Fibroblast of lung (primary cell): ENCODE measurements around the gene ZNF408. TPM values are rescaled to one million over a fixed set of nuclear protein-coding genes. Genes with fewer than 3 reads are reported as not detected.

Experiments used
- DNase-seq, 2 donors: peaks; one replicate each; pipeline versions ENCODE4 v3.0.0 to v3.0.0-alpha.2; 2010; ENCODE audit warnings: low read depth in 2 of 2
- H2AFZ ChIP-seq: 2 replicates; pipeline ENCODE4 v1.5.1; 2012; ENCODE audit warnings: low read length, control low read depth, inconsistent platforms
- H3K27ac ChIP-seq: 2 replicates; pipeline ENCODE4 v1.5.1; 2011; ENCODE audit warnings: low read length, control low read depth; ENCODE audit not compliant: insufficient read depth
- H3K27me3 ChIP-seq: 2 replicates; pipeline ENCODE4 v1.5.1; 2011; ENCODE audit warnings: mild to moderate bottlenecking, low read length; ENCODE audit not compliant: control insufficient read depth, insufficient read depth
- H3K36me3 ChIP-seq: 2 replicates; pipeline ENCODE4 v1.5.1; 2011; ENCODE audit warnings: low read length; ENCODE audit not compliant: control insufficient read depth, insufficient read depth
- H3K4me1 ChIP-seq: 2 replicates; pipeline ENCODE4 v1.5.1; 2011; ENCODE audit warnings: low read length; ENCODE audit not compliant: control insufficient read depth, insufficient read depth; ENCODE audit errors: extremely low read depth
- H3K4me2 ChIP-seq: 2 replicates; pipeline ENCODE4 v1.5.1; 2011; ENCODE audit warnings: low read length, control low read depth; ENCODE audit not compliant: insufficient read depth; ENCODE audit errors: extremely low read depth
- H3K4me3 ChIP-seq, 4 experiments: fragments of 200-600 bp in 1 of 4; sonication (generic) in 1 of 4; replicated peaks in 1 of 4; 2 replicates each; pipeline ENCODE4 v1.5.1; 2011 to 2016; ENCODE audit warnings: low read length in 4 of 4, low read depth in 3 of 4, mild to moderate bottlenecking in 3 of 4, control low read depth in 2 of 4, inconsistent platforms in 1 of 4, mixed read lengths in 1 of 4; ENCODE audit not compliant: insufficient read depth in 1 of 4; ENCODE audit errors: control extremely low read depth in 1 of 4
- H3K79me2 ChIP-seq: 2 replicates; pipeline ENCODE4 v1.5.1; 2012; ENCODE audit warnings: mild to moderate bottlenecking, low read length, inconsistent platforms; ENCODE audit not compliant: control insufficient read depth, insufficient read depth
- H3K9ac ChIP-seq: 2 replicates; pipeline ENCODE4 v1.5.1; 2011; ENCODE audit warnings: mild to moderate bottlenecking, low read length, control low read depth; ENCODE audit not compliant: insufficient read depth
- H3K9me3 ChIP-seq: 2 replicates; pipeline ENCODE4 v1.5.1; 2012; ENCODE audit warnings: low read depth, low read length; ENCODE audit not compliant: control insufficient read depth, insufficient read depth
- H4K20me1 ChIP-seq: 2 replicates; pipeline ENCODE4 v1.5.1; 2011; ENCODE audit warnings: low read length; ENCODE audit not compliant: control insufficient read depth, insufficient read depth; ENCODE audit errors: extremely low read depth
- EZH2 ChIP-seq: IDR thresholded peaks from 2 replicates; pipeline ENCODE4 v1.5.1; 2012; ENCODE audit warnings: low read length, control low read depth, mild to moderate bottlenecking; ENCODE audit errors: missing control alignments
- polyA plus RNA-seq, 2 donors: library from polyadenylated mRNA; depleted of rRNA in 1 of 2; stranded (reverse) in 1 of 2; unstranded in 1 of 2; fragments of >200 nt; gene quantifications; 2 replicates each; pipeline ENCODE4 v1.2.1, GENCODE V29; 2011 to 2012; ENCODE audit warnings: missing spikeins in 1 of 2
- total RNA-seq: library from RNA; depleted of rRNA; stranded (reverse); fragments of >200 nt; gene quantifications from 2 replicates; pipeline ENCODE4 v1.2.1, GENCODE V29; 2014
- TF ChIP-seq, protein P1 (sequence below), 2 donors: IDR thresholded peaks in 1 of 2; conservative IDR thresholded peaks in 1 of 2; 1 replicate in 1 of 2; 2 replicates in 1 of 2; pipeline ENCODE4 v1.5.1; 2011 to 2012; ENCODE audit warnings: low read length in 2 of 2, control low read depth in 1 of 2, inconsistent platforms in 1 of 2, low read depth in 1 of 2, mild to moderate bottlenecking in 1 of 2

ZNF408 gene
- total and polyA plus RNA-seq, 2 donors (not counting 1 experiment from before 2014, with no cell fraction given): 4.2 to 7.9 TPM

DNA sequence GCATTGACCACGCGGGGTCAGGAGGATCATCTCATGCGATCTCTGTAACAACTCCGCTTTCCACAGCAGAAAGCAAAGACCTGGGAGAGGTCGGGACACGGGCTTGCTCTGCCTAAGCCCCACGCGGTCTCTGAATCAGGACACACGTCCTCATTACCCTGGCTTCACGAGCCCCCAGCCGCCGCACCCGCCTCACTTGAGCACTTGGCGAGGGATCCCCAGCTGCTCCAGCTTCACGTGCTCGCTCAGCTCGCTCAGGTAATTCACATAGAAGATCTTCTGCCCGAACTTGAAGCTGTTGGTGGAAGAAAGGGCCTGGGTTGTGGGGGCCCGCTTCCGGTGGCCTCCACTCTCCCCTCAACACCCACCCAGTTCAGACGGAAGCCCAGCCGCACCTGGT lies 20.0 kb upstream of the ZNF408 start:
- H3K36me3 ChIP-seq: peaks cover 26% of the 10 kb centered on the region
- no peak for TF ChIP-seq EZH2
- TF ChIP-seq, protein P1, sequence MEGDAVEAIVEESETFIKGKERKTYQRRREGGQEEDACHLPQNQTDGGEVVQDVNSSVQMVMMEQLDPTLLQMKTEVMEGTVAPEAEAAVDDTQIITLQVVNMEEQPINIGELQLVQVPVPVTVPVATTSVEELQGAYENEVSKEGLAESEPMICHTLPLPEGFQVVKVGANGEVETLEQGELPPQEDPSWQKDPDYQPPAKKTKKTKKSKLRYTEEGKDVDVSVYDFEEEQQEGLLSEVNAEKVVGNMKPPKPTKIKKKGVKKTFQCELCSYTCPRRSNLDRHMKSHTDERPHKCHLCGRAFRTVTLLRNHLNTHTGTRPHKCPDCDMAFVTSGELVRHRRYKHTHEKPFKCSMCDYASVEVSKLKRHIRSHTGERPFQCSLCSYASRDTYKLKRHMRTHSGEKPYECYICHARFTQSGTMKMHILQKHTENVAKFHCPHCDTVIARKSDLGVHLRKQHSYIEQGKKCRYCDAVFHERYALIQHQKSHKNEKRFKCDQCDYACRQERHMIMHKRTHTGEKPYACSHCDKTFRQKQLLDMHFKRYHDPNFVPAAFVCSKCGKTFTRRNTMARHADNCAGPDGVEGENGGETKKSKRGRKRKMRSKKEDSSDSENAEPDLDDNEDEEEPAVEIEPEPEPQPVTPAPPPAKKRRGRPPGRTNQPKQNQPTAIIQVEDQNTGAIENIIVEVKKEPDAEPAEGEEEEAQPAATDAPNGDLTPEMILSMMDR (conservative IDR thresholded peaks at IDR 0.05 in 1 of 2, IDR thresholded peaks at IDR 0.05 in 1 of 2; ENCODE audit: low read depth in 1 of 2, low read length in 2 of 2): no peak

DNA sequence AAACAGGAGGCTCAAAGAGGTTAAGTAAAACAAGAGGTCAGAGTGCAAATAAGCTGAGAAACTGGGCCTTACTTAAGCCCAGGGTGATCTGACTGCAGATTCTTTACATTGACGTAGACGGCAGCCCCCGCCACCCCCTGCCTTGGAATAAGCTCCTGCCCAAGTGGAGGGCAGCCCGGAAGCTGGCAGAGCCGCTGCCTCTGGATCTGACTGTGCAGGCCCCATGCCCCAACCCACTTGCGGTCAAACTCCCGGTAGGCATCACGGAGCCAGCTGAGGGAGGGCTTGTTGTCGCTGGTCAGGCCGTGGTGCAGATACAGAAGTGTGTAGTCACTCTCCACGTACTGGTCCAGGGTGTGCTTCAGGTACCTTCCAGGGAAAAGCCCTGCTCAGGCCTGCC lies 19.0 kb upstream of the ZNF408 start:
- Histone ChIP-seq H2AFZ (no peak overlapping the region), H3K27ac (no peak overlapping the region), H3K4me1 (peaks cover 8% of the 10 kb centered on the region), H3K79me2 (no peaks in the 10 kb centered on the region), H3K9ac (no peak overlapping the region), H3K4me2 (no peak overlapping the region), H3K4me3 (no peak overlapping the region), H3K36me3 (peaks cover 29% of the 10 kb centered on the region), H4K20me1 (no peaks in the 10 kb centered on the region), H3K27me3 (no peaks in the 10 kb centered on the region), H3K9me3 (no peaks in the 10 kb centered on the region)
- TF ChIP-seq, protein P1 (conservative IDR thresholded peaks at IDR 0.05 in 1 of 2, IDR thresholded peaks at IDR 0.05 in 1 of 2; ENCODE audit: low read depth in 1 of 2, low read length in 2 of 2): no peak
- no peak for TF ChIP-seq EZH2
- DNase-seq: no peak

More for the DNA sequence above, 20.0 kb upstream of the ZNF408 start:
- no peak overlapping the region for H3K9ac ChIP-seq
- no peak overlapping the region for H3K4me2 ChIP-seq
- H3K9me3 ChIP-seq: no peaks in the 10 kb centered on the region
- no peaks in the 10 kb centered on the region for H4K20me1 ChIP-seq
- no peak for DNase-seq
- peaks cover 8% of the 10 kb centered on the region for H3K4me1 ChIP-seq
- no peak overlapping the region for H3K4me3 ChIP-seq
- H3K27ac ChIP-seq: no peak overlapping the region
- H3K79me2 ChIP-seq: no peaks in the 10 kb centered on the region
- no peaks in the 10 kb centered on the region for H3K27me3 ChIP-seq
- H2AFZ ChIP-seq: no peak overlapping the region

DNA sequence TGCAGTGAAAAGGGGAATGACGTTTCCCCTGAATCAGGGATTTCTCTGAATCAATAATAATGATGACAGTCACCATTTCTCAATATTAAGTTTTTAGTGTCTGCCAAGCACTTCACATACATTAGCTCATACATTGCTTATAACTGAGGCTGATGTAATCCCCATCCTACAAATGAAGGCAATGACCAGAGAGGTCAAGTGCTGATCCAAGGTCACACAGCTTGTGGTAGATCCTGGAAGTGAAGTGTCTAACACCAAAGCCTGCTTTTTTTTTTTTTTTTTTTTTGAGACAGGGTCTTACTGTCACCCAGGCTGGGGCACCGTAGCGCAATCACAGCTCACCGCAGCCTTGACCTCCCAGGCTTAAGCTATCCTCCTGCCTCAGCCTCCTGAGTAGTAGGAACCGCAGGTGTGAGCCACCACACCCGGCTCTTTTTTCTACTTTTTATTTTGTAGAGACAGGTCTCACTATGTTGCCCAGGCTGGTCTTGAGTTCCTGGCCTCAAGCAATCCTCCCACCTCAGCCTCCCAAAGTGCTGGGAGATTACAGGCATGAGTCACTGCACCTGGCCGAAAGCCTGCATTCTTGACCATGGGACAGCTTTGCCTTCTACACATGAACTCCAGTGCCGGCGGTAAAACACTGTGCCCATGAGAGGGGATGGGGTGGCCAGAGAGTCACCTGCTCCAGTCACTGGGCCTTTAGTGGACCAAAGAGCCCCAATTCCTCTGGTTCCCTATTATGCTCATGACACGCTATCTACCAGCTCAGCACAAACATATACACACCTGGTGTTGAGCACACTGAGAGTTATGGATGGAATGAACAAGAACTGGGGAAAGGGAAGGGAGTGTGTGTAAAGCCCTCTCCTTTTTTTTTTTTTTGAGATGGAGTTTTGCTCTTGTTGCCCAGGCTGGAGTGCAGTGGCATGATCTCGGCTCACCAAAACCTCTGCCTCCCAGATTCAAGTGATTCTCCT lies 17.8 kb upstream of the ZNF408 start:
- H3K4me1 ChIP-seq: peaks cover 20% of the 10 kb centered on the region
- no peak overlapping the region for H3K4me3 ChIP-seq
- no peaks in the 10 kb centered on the region for H3K9me3 ChIP-seq
- no peaks in the 10 kb centered on the region for H4K20me1 ChIP-seq
- no peak overlapping the region for H2AFZ ChIP-seq
- H3K4me2 ChIP-seq: no peak overlapping the region
- H3K27me3 ChIP-seq: no peaks in the 10 kb centered on the region
- H3K36me3 ChIP-seq: peaks cover 35% of the 10 kb centered on the region
- DNase-seq: peak in 1 of 2 donors; percentile 47
- TF ChIP-seq, protein P1 (conservative IDR thresholded peaks at IDR 0.05 in 1 of 2, IDR thresholded peaks at IDR 0.05 in 1 of 2; ENCODE audit: low read depth in 1 of 2, low read length in 2 of 2): no peak
- TF ChIP-seq EZH2: no peak
- no peaks in the 10 kb centered on the region for H3K79me2 ChIP-seq
- no peak overlapping the region for H3K9ac ChIP-seq
- H3K27ac ChIP-seq: no peak overlapping the region
